ENCODE measurements around the gene PDSS2. TPM values are rescaled to one million over a fixed set of nuclear protein-coding genes. Genes with fewer than 3 reads are reported as not detected.

PDSS2 gene
- polyA plus RNA-seq, 3 donors = 10.1 to 13.9 (median 13.3) TPM

DNA sequence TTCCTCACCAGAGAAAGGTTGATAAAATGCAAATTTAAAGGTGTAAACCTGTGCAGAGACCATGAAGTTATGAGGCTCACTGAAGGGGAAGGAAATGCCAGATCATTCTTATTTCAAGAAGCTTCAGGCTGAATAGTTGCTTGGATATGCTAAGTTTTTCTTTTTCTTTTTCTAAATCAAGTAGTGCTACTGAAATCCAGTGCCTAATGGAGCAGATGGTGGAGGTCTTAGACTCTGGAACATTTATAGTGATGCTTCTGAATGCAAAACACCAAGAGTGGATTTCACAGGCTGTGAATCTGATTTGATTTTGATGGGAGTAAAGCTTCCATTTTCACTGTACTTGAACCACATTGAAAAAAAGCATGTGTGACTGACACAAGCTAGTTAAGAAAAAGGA, 192.8 kb downstream of the PDSS2 start:
- no peak overlapping the region for H3K27ac ChIP-seq (ENCODE audit: low read depth in 1 of 2, low read length in 2 of 2)
- H3K9me3 ChIP-seq (replicated peaks in 1 of 2; ENCODE audit: control insufficient read depth in 1 of 2, insufficient read depth in 1 of 2, low read length in 2 of 2) = no peaks in the 10 kb centered on the region
- no peaks in the 10 kb centered on the region for H3K4me1 ChIP-seq (ENCODE audit: control insufficient read depth in 1 of 2, insufficient read depth in 2 of 2, low read length in 2 of 2)
- no peaks in the 10 kb centered on the region for H3K36me3 ChIP-seq (replicated peaks in 1 of 2; ENCODE audit: control insufficient read depth in 1 of 2, insufficient read depth in 2 of 2, low read length in 2 of 2)
- intact Hi-C loops (cut with micrococcal nuclease) = no loop called here
- TF ChIP-seq, protein P1, sequence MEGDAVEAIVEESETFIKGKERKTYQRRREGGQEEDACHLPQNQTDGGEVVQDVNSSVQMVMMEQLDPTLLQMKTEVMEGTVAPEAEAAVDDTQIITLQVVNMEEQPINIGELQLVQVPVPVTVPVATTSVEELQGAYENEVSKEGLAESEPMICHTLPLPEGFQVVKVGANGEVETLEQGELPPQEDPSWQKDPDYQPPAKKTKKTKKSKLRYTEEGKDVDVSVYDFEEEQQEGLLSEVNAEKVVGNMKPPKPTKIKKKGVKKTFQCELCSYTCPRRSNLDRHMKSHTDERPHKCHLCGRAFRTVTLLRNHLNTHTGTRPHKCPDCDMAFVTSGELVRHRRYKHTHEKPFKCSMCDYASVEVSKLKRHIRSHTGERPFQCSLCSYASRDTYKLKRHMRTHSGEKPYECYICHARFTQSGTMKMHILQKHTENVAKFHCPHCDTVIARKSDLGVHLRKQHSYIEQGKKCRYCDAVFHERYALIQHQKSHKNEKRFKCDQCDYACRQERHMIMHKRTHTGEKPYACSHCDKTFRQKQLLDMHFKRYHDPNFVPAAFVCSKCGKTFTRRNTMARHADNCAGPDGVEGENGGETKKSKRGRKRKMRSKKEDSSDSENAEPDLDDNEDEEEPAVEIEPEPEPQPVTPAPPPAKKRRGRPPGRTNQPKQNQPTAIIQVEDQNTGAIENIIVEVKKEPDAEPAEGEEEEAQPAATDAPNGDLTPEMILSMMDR (IDR thresholded peaks at IDR 0.05) = no peak
- H2AFZ ChIP-seq (ENCODE audit: insufficient read depth, low read depth, low read length, poor library complexity, severe bottlenecking) = no peak overlapping the region
- H3K4me2 ChIP-seq (replicated peaks; ENCODE audit: extremely low read depth, low read length, poor library complexity, severe bottlenecking) = no peak overlapping the region
- no peak overlapping the region for H3K9ac ChIP-seq (ENCODE audit: insufficient read depth, low read length, poor library complexity, severe bottlenecking)
- peaks cover 7 to 9% of the 10 kb centered on the region in 2 donors for H3K36me3 Mint-ChIP-seq
- H3K27me3 ChIP-seq (ENCODE audit: control insufficient read depth in 2 of 2, insufficient read depth in 2 of 2, low read length in 2 of 2) = no peaks in the 10 kb centered on the region
- no peaks in the 10 kb centered on the region for H3K79me2 ChIP-seq (ENCODE audit: insufficient read depth, low read length)
- H3K4me3 ChIP-seq (replicated peaks in 1 of 3; ENCODE audit: low read depth in 2 of 3, low read length in 3 of 3) = no peak overlapping the region
- peak overlapping the region in 1 of 7 donors; percentile 43 for H3K27ac Mint-ChIP-seq
- H4K20me1 ChIP-seq (ENCODE audit: insufficient read depth, low read length) = no peaks in the 10 kb centered on the region
- no peak for DNase-seq
- peaks cover 0 to 3% (median under 1%) of the 10 kb centered on the region in 7 donors for H3K9me3 Mint-ChIP-seq
- no peaks in the 10 kb centered on the region for H3K4me1 Mint-ChIP-seq
- H3K4me3 Mint-ChIP-seq = no peak overlapping the region
- H3K27me3 Mint-ChIP-seq (ENCODE audit: low read depth in 3 of 3) = no peaks in the 10 kb centered on the region

- TF ChIP-seq, protein P1 (IDR thresholded peaks at IDR 0.05) = no peak
- H3K4me3 ChIP-seq (replicated peaks in 1 of 3; ENCODE audit: low read depth in 2 of 3, low read length in 3 of 3) = no peak overlapping the region
- DNase-seq = no peak
- intact Hi-C loops (cut with micrococcal nuclease) = no loop called here
- H3K9me3 ChIP-seq (replicated peaks in 1 of 2; ENCODE audit: control insufficient read depth in 1 of 2, insufficient read depth in 1 of 2, low read length in 2 of 2) = no peaks in the 10 kb centered on the region
- H3K27ac ChIP-seq (ENCODE audit: low read depth in 1 of 2, low read length in 2 of 2) = no peak overlapping the region
- WGBS (ENCODE audit: insufficient coverage) = 86% methylated on average over 1 of the region's 3 CpGs
- H3K79me2 ChIP-seq (ENCODE audit: insufficient read depth, low read length) = no peaks in the 10 kb centered on the region
- no peaks in the 10 kb centered on the region for H3K27me3 ChIP-seq (ENCODE audit: control insufficient read depth in 2 of 2, insufficient read depth in 2 of 2, low read length in 2 of 2)
- H3K4me1 Mint-ChIP-seq = no peaks in the 10 kb centered on the region
- H3K9me3 Mint-ChIP-seq = peaks cover 0 to 9% (median 5%) of the 10 kb centered on the region in 7 donors
- no peaks in the 10 kb centered on the region for H4K20me1 ChIP-seq (ENCODE audit: insufficient read depth, low read length)
- no peaks in the 10 kb centered on the region for H3K4me1 ChIP-seq (ENCODE audit: control insufficient read depth in 1 of 2, insufficient read depth in 2 of 2, low read length in 2 of 2)
- no peak overlapping the region for H3K4me3 Mint-ChIP-seq
- no peak overlapping the region for H3K4me2 ChIP-seq (replicated peaks; ENCODE audit: extremely low read depth, low read length, poor library complexity, severe bottlenecking)
- H3K9ac ChIP-seq (ENCODE audit: insufficient read depth, low read length, poor library complexity, severe bottlenecking) = no peak overlapping the region
- no peaks in the 10 kb centered on the region for H3K36me3 ChIP-seq (replicated peaks in 1 of 2; ENCODE audit: control insufficient read depth in 1 of 2, insufficient read depth in 2 of 2, low read length in 2 of 2)
- H2AFZ ChIP-seq (ENCODE audit: insufficient read depth, low read depth, low read length, poor library complexity, severe bottlenecking) = no peak overlapping the region
- peaks cover 4 to 9% of the 10 kb centered on the region in 2 donors for H3K36me3 Mint-ChIP-seq
- H3K27ac Mint-ChIP-seq = no peak overlapping the region
- H3K27me3 Mint-ChIP-seq (ENCODE audit: low read depth in 3 of 3) = no peaks in the 10 kb centered on the region
Observed at GRCh38 chr6:107264357-107264840, 195.0 kb downstream of the PDSS2 start.
